Right ventricle myocardium superior (tissue), 1 donor: ENCODE measurements around the gene ITIH4. TPM values are rescaled to one million over a fixed set of nuclear protein-coding genes. Genes with fewer than 3 reads are reported as not detected.

Experiments used
- ATAC-seq: fragments of 200-7000 bp; cut with Tn5 transposase; one replicate; pipeline ENCODE4 v1.9.1; 2020; ENCODE audit warnings: mild to moderate bottlenecking; ENCODE audit not compliant: poor library complexity
- DNase-seq: peaks from one replicate; pipeline ENCODE4 v3.0.0-alpha.2; 2020
- intact Hi-C: fragments of 100-400 bp; cut with DNase I; formaldehyde crosslinking; loops from one replicate; pipeline ENCODE4 v1.11.2; 2022
- long read RNA-seq: library from polyadenylated mRNA; unstranded; transcript quantifications from one replicate; pipeline ENCODE4 v2.0.0, GENCODE V29; 2021
- total RNA-seq: library from RNA; stranded (reverse); fragmentation: NEBNext Ultra II Directional; extraction: Animal tissue kit (Norgen Biotek cat#: 25700); gene quantifications from one replicate; pipeline ENCODE4 v1.2.1, GENCODE V29; 2021
- donor health status: DM: no; HTN: yes; CAD: no; lungs with severe emphysema.

Gene ITIH4
- total RNA-seq = 1.3 TPM
- long read RNA-seq, partial matches to known transcripts = 0 of 2 reads
- long read RNA-seq, other reads (novel, unspliced or antisense) = 2 of 2 reads

GRCh38 chr3:52830535-52831258, at the start of gene ITIH4:
Gene ITIH4 (minus strand): TSS chr3:52830672. CDS start chr3:52830642, 30 bp downstream.
- intact Hi-C loops = no loop called here
- DNase-seq = no peak

GRCh38 chr3:52880047-52880446, 49.6 kb upstream of the ITIH4 start:
- ATAC-seq (no peak), DNase-seq (no peak)
- intact Hi-C loops = no loop called here

More at GRCh38 chr3:52830535-52831258, at the start of gene ITIH4:
- ATAC-seq = no peak

GRCh38 chr3:52879581-52879980, 49.1 kb upstream of the ITIH4 start:
- ATAC-seq (no peak), DNase-seq (no peak)
- intact Hi-C loops = no loop called here

- intact Hi-C loops = no loop called here
- no peak for ATAC-seq
- DNase-seq = no peak
These were observed 48.6 kb upstream of the ITIH4 start for GRCh38 chr3:52879090-52879489.

GRCh38 chr3:52877085-52877484, 46.6 kb upstream of the ITIH4 start:
- DNase-seq (no peak), ATAC-seq (no peak)
- intact Hi-C loops = no loop called here

GRCh38 chr3:52874864-52875587, 44.6 kb upstream of the ITIH4 start:
- intact Hi-C loops = no loop called here
- ATAC-seq (no peak), DNase-seq (no peak)

GRCh38 chr3:52874160-52874701, 43.8 kb upstream of the ITIH4 start:
- no peak for ATAC-seq
- DNase-seq = no peak
- intact Hi-C loops = no loop called here

GRCh38 chr3:52873433-52874159, 43.1 kb upstream of the ITIH4 start:
- no peak for ATAC-seq
- intact Hi-C loops = no loop called here
- no peak for DNase-seq

- no peak for ATAC-seq
- intact Hi-C loops = no loop called here
- DNase-seq = no peak
These were observed 41.8 kb upstream of the ITIH4 start for GRCh38 chr3:52872245-52872644.

- intact Hi-C loops = no loop called here
- no peak for DNase-seq
- ATAC-seq = no peak
These were observed 41.3 kb upstream of the ITIH4 start for GRCh38 chr3:52871761-52872160.

GRCh38 chr3:52870471-52870870, 40.0 kb upstream of the ITIH4 start:
- no peak for DNase-seq
- no peak for ATAC-seq
- intact Hi-C loops = no loop called here

- ATAC-seq = no peak
- intact Hi-C loops = no loop called here
- DNase-seq = no peak
These were observed 36.0 kb upstream of the ITIH4 start for GRCh38 chr3:52866427-52866826.

GRCh38 chr3:52865994-52866393, 35.5 kb upstream of the ITIH4 start:
- no peak for DNase-seq
- intact Hi-C loops = no loop called here
- no peak for ATAC-seq

GRCh38 chr3:52860424-52860768, 29.9 kb upstream of the ITIH4 start:
- ATAC-seq = no peak
- intact Hi-C loops = no loop called here
- DNase-seq = no peak

- intact Hi-C loops = no loop called here
- no peak for DNase-seq
- ATAC-seq = no peak
These were observed 29.4 kb upstream of the ITIH4 start for GRCh38 chr3:52859686-52860423.

- intact Hi-C loops = no loop called here
- DNase-seq = no peak
- no peak for ATAC-seq
These were observed 27.4 kb upstream of the ITIH4 start for GRCh38 chr3:52857864-52858263.

GRCh38 chr3:52857133-52857532, 26.7 kb upstream of the ITIH4 start:
- DNase-seq = no peak
- ATAC-seq = peak; percentile 52
- intact Hi-C loops = no loop called here

GRCh38 chr3:52856666-52857065, 26.2 kb upstream of the ITIH4 start:
- DNase-seq = no peak
- intact Hi-C loops = no loop called here
- no peak for ATAC-seq

GRCh38 chr3:52854013-52854412, 23.5 kb upstream of the ITIH4 start:
- no peak for DNase-seq
- ATAC-seq = no peak
- intact Hi-C loops = no loop called here
